Brain microvascular endothelial cell (primary cell): ENCODE measurements around the gene SLC23A3.

Source experiments
- DNase-seq: peaks from one replicate; pipeline ENCODE4 v3.0.0-alpha.2; 2020
- H3K27ac ChIP-seq: fragments of 250-450 bp; sonication (Bioruptor Pico); 2 replicates; pipeline ENCODE4 v1.5.1; 2020; ENCODE audit warnings: mild to moderate bottlenecking, moderate library complexity
- H3K27me3 ChIP-seq: fragments of 250-450 bp; sonication (Bioruptor Pico); replicated peaks from 2 replicates; pipeline ENCODE4 v1.5.1; 2020; ENCODE audit warnings: mild to moderate bottlenecking
- H3K36me3 ChIP-seq: fragments of 250-450 bp; sonication (Bioruptor Pico); replicated peaks from 2 replicates; pipeline ENCODE4 v1.5.1; 2020; ENCODE audit warnings: mild to moderate bottlenecking
- H3K4me3 ChIP-seq: 2 replicates; pipeline ENCODE4 v1.5.1; 2011; ENCODE audit warnings: low read depth, mild to moderate bottlenecking, control low read depth, low read length, moderate library complexity
- CTCF ChIP-seq: IDR thresholded peaks from 2 replicates; pipeline ENCODE4 v1.5.1; 2011; ENCODE audit warnings: low read depth, mild to moderate bottlenecking, moderate library complexity, low read length, control low read depth, inconsistent platforms; ENCODE audit errors: missing control alignments
- in situ Hi-C: cut with HindIII; loops from 2 replicates; pipeline ENCODE4 v1.10.0; 2017; ENCODE audit warnings: low sequenced_read_pairs, low pct_ligation_motif_present

The SLC23A3 gene

GRCh38 chr2:219183151-219183772 lies 13.4 kb upstream of the SLC23A3 start:
- H3K27ac ChIP-seq, result no peak overlapping the region
- in situ Hi-C loops, result no loop called here

GRCh38 chr2:219182331-219183150 lies 12.7 kb upstream of the SLC23A3 start:
- peaks cover 31% of the 10 kb centered on the region for H3K36me3 ChIP-seq
- H3K4me3 ChIP-seq, result no peak overlapping the region
- no peak for DNase-seq
- in situ Hi-C loops, result no loop called here
- no peaks in the 10 kb centered on the region for H3K27me3 ChIP-seq
- TF ChIP-seq CTCF, result no peak
- no peak overlapping the region for H3K27ac ChIP-seq

More at GRCh38 chr2:219183151-219183772, 13.4 kb upstream of the SLC23A3 start:
- no peak for TF ChIP-seq CTCF
- H3K4me3 ChIP-seq, result no peak overlapping the region
- H3K36me3 ChIP-seq, result peaks cover 31% of the 10 kb centered on the region
- DNase-seq, result no peak
- H3K27me3 ChIP-seq, result no peaks in the 10 kb centered on the region

- H3K27ac ChIP-seq, result no peak overlapping the region
- peaks cover 31% of the 10 kb centered on the region for H3K36me3 ChIP-seq
- DNase-seq, result no peak
- in situ Hi-C loops, result no loop called here
- no peak overlapping the region for H3K4me3 ChIP-seq
- H3K27me3 ChIP-seq, result no peaks in the 10 kb centered on the region
- TF ChIP-seq CTCF, result no peak
These were observed 11.7 kb upstream of the SLC23A3 start for GRCh38 chr2:219181531-219181930.

GRCh38 chr2:219180961-219181360 lies 11.1 kb upstream of the SLC23A3 start:
- Histone ChIP-seq H3K36me3 (peaks cover 31% of the 10 kb centered on the region), H3K4me3 (no peak overlapping the region), H3K27ac (no peak overlapping the region), H3K27me3 (no peaks in the 10 kb centered on the region)
- TF ChIP-seq CTCF, result no peak
- no peak for DNase-seq
- in situ Hi-C loops, result no loop called here

- Histone ChIP-seq H3K27me3 (no peaks in the 10 kb centered on the region), H3K4me3 (no peak overlapping the region), H3K36me3 (peaks cover 32% of the 10 kb centered on the region), H3K27ac (no peak overlapping the region)
- in situ Hi-C loops, result no loop called here
- DNase-seq, result no peak
- TF ChIP-seq CTCF, result no peak
These were observed 10.0 kb upstream of the SLC23A3 start for GRCh38 chr2:219179601-219180465.
